ENCODE data around the gene TSKS.

The TSKS gene

DNA sequence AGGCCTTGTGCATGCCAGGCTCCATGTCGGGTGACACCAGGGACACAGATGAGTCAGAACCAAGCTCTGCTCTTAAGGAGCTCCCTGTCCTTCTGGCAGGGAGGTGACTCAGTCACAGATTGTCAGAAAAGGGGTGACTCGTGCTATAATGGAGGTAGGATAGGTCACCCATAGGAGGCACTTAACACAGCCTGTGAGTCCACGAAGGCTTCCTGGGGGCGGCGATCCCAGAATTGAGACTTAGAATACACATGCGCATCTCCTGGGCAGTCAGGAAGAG, 30.4 kb upstream of the TSKS start:
- peak; percentile 68 for DNase-seq (ENCODE audit: low spot score)
- FAIRE-seq: no peak

DNA sequence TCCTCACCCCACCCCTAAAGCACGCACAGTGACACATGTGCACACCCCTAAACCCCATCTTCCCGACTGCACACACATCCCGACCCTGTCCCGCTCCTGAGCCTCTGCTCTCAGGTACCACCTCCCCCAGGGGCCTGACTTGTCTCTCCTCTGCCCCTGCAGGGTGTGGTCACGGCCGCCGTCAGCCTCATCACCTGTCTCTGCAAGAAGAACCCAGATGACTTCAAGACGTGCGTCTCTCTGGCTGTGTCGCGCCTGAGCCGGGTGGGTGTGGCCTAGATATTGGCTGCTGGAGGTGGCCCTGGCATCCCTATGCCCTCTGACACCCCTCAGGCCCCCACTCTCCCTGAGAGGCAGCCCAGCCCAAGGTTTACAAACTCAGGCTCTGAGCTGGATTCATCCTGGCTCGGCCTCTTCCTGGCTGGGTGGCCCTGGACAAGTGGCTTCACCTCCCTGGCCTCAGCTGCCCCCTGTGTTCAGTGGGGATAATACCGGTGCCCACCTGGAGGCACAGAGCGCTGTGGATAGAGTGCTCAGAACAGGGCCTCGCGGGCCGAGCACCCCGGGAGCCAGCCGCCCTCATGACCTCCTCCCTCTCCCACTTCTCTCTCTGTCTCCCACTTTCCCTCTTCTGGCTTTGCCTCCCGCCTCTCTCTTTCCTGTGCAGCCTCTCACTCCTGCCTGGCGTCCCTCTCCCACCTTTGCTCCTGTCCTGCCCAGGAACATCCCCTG, 29.9 kb upstream of the TSKS start:
- FAIRE-seq (no peak), DNase-seq (ENCODE audit: low spot score) (no peak)

DNA sequence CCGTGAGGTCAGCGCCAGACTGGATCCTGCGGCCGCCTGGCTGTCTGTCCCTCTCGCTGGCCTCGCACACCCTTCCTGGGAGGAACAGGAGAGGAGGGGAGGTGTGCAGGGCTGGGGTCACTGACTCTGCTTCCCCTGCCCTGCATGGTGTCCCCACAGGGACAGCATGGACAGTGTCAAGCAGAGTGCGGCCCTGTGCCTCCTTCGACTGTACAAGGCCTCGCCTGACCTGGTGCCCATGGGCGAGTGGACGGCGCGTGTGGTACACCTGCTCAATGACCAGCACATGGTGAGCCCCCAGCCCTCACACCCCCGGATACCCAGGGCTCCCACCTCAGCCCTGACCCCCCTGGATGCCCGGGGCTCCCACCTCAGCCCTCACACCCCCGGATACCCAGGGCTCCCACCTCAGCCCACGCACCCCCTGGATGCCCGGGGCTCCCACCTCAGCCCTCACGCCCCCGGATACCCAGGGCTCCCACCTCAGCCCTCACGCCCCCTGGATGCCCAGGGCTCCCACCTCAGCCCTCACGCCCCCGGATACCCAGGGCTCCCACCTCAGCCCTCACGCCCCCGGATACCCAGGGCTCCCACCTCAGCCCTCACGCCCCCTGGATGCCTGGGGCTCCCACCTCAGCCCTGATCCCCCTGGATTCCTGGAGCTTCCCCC, 28.8 kb upstream of the TSKS start:
- DNase-seq (ENCODE audit: low spot score): no peak
- no peak for FAIRE-seq

DNA sequence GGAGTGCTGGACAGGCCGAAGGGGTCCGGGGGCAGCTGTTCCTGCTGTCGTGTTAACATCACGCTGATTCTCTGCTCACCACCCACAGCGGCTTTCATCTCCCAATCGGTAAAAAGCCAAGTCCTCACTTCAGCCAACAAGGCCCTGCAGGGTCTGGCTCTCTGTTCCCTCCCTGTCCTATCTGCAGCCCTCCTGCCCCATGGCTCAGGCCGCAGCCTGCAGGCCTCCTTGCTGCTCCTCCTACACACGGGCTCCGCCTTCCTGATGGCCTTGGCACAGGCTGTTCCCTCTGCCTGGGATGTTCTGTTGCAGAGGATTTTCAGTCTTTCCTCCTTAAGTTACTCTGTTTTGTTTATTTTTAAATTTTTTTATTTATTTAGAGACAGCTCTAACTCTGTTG, 27.8 kb upstream of the TSKS start:
- DNase-seq (ENCODE audit: low spot score) (no peak), FAIRE-seq (no peak)

DNA sequence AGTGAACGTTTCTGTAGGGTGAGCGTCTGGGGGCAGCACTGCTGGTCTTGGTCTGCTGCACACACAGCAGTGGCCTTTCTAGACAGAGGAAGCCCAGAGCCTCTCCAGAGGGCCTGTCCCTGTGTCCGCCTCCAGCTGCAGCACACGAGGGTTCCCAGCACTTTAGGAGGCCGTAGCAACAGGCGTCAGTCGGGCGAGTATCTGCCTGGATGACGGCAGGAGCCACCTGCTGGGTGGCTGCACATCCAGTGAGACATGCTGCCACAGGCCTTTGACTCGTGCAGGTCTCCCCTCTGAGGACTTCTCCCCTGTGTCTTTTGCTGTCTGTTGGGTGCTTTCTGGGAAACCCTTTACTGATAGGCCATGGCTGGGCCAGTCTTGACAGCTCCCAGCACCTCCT, 25.8 kb upstream of the TSKS start:
- FAIRE-seq (no peak), DNase-seq (ENCODE audit: low spot score) (no peak)

DNA sequence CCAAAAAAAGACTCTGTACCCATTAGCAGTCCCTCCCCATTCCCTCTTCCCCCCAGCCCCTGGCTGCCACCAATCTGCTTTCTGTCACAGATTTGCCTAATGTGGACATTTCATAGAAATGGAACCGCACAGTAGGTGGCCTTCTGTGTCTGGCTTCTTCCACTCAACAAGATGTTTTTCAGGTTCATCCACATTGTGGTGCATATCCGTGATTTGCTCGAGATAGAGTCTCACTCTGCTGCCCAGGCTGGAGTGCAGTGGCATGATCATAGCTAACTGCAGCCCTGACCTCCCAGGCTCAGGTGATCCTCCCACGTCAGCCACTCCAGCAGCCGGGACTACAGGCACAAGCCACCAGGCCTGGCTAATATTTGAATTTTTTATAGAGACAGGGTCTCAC, 24.6 kb upstream of the TSKS start:
- no peak for DNase-seq (ENCODE audit: low spot score)
- no peak for FAIRE-seq

DNA sequence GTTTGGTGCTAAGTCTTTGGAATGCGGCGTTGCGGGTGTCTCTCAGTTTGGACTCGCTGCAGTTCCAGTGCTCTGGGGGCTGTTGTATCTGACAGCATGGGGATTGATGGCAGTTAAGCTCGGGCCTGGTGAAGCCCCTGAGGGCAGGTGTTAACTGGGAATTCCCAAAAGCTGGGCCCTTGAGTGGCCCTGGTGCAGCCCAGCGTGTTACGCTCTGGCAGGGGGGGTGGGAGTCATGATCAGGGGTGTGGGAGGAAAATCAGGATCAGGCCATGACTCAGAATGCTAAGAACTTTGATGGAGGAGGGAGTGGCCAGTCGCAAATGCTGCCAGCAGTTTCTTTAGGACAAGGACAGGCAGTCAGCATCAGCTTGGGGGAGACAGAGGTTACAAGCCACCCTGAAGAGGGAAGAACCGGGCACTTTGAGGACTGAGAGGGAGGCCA, 23.3 kb upstream of the TSKS start:
- DNase-seq (ENCODE audit: low spot score) (no peak), FAIRE-seq (no peak)

DNA sequence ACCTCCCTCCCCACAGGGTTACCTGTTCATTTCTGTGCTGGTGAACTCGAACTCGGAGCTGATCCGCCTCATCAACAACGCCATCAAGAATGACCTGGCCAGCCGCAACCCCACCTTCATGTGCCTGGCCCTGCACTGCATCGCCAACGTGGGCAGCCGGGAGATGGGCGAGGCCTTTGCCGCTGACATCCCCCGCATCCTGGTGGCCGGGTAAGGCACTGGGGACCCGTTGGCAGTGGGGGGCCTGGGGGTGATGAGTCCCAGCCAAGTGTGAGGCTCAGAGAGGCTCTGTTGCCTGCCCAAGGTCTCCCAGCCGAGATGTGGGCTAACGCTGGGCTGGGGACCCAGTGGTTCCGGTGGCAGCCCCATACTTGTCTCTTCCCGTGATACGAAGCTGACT, 19.4 kb upstream of the TSKS start:
- FAIRE-seq: no peak
- no peak for DNase-seq (ENCODE audit: low spot score)

DNA sequence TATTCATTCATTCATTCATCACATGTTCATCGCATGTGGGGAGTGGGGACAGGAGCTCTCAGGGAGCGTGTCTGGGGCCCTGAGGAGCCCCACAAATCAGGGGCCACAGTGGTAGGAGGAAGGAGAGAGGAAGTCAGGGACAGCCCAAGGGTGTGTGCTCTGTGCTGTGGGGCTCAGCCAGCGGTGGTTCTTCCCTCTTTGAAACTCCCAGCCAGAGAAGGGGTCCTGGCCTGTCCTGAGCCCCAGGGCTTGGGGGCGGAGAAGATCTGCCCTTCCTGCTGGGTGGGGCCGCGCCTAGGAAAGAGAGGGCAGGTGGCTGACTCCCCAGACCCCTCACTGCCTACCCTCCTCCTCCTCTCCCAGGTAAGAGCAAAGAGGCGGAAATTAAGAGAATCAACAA, 18.3 kb upstream of the TSKS start:
- FAIRE-seq (no peak), DNase-seq (ENCODE audit: low spot score) (no peak)

DNA sequence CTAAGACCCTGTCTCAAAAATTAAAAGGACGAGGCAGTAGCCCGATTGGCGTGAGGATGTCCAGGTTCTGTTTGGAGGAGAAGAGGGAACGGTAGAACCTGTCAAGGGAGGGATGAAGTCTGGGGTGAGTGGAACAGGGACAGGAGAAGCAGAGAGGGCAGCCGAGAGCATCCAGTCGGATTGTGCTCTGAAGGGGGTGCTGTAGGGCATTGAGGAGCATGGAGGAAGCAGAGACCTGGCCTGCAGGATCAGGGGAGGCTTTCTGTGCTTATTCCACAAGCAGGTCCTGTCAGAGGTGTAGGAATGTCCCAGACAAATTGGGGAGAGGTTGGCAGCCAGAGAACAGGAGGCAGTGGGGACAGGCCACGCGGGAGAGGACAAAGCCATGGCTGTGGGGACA, 17.8 kb upstream of the TSKS start:
- FAIRE-seq (no peak), DNase-seq (ENCODE audit: low spot score) (no peak)

DNA sequence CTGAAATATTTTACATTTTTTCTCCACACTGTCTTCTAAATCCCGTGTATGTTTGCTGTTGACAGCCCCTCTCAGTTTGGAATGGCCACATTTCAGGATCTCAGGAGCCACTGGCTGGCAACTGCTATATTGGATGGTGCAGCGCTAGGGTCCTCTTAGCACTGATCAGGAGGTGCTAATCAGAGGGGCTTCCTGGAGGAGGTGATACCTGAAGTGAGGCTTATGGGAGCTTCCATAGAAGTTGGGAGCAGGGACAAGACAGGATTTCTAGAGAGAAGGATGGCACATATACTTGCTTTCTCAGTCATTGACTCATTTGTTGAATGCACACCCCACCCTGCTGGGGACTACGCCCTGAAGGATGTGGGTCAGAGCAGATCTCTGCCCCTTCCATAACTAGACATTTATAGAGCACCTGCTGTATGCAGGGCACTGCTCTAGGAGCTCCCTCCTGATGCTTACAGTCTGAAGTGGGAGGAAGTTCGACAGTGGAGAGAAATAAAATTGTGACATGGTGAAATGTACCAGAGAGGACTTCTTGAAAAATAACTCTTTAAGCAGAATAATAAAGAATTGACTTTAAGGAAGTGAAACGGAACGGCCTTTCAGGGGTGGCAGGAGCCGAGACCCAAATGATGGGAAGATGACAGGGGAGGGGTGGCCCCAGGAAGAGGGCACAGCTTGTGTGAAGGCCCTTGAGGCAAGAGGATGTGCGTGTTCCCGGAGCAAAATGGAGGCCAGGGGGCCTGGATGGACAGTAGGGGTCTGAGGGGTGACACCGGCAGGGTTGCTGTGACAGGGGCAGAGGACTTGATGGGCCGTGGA, 16.8 kb upstream of the TSKS start:
- FAIRE-seq: no peak
- DNase-seq (ENCODE audit: low spot score): no peak

DNA sequence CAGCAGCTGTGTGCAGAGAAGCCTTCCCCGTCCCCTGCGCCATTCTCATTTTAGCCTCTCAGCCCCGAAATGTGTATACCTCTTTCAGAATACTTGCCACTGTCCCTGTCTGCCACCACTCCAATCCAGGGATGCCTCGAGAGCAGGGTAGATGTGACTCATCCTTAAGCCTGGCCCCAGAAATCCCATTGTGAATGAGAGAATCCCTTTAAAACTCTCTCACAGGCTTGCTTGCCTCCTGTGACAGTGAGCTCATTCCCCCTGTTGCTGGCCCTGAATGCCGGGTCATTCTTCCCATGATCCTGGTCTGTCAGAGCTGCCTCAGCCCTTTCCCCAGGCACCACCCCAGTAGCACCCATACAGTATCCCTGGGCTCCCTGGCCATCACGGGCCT, 13.3 kb upstream of the TSKS start:
- FAIRE-seq (no peak), DNase-seq (ENCODE audit: low spot score) (no peak)

DNA sequence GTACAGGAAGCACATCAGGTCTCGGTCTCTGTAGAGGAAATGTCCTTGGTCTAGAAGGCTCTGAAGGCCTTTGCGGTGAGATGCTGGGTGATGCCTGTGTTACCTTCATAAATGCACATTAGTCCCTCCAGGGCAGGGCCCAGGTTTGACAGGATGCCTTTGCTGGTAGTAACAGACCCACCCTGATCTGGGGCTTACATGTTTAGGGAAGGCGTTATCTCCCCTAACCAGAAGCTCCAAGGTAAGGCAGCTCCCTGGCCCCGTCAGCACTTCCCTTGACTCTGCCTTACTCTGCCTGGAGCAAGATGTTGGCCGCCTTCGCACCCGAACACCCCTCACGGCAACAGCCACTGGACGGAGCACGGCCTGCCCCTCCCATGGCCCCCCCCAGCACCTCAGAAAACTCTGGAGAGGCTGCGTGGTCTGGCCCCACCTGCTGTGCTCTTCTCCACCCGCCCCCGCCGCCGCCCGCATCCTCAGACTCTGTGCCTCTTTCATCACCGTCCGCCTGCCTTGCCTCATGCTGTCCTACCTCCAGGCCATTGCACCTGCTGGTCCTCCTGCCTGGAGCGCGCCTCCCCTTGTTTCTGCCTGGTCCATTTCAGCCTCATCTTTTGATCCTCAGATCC, 12.8 kb upstream of the TSKS start:
- FAIRE-seq: no peak
- DNase-seq (ENCODE audit: low spot score): no peak

DNA sequence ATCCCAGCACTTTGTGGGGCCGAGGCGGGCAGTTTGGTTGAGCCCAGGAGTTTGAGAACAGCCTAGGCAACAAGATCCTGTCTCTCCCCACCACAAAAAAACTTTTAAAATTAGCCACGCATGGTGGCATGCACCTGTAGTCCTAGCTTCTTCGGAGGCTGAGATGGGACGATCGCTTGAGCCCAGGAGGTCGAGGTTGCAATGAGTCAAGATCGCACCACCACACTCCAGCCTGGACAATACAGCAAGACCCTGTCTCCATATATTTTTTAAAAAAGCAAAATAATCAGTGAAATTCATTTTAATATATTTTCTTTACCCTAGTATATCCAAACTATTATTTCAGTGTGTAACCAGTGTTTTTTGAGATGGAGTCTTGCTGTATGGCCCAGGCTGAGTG, 11.9 kb upstream of the TSKS start:
- DNase-seq (ENCODE audit: low spot score) (no peak), FAIRE-seq (no peak)

DNA sequence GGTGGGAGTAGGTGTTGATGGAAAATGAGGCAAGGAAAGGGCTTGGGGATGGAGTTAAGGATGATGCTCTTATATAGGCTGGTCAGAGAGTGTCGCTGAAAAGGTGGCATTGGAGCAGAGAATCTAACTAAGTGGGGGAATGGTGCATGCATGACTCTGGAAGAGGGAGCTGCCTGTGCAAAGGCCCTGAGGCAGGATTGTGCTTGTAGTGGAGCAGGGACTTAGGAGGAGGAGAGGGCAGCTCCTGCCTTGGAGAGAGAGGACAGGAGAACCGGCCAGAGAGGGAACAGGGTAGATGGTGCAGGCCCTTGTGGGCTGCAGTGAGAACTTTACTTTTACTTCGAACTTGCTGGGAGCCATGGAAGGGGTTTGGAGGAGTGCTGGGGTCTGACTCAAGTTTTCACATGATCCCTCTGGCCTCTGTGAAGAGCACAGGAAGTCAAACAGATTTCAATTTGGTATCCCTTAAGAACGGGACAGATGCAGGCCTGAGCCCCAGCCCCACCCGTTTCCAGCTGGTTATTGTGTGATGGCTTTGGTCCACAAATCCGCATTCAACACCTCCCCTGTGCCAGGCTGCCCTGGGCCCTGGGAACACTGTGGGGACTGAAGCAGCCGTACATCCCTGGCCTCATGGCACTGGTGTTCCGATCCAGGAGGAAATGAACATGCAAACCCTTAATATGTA, 10.7 kb upstream of the TSKS start:
- DNase-seq (ENCODE audit: low spot score) (no peak), FAIRE-seq (no peak)

DNA sequence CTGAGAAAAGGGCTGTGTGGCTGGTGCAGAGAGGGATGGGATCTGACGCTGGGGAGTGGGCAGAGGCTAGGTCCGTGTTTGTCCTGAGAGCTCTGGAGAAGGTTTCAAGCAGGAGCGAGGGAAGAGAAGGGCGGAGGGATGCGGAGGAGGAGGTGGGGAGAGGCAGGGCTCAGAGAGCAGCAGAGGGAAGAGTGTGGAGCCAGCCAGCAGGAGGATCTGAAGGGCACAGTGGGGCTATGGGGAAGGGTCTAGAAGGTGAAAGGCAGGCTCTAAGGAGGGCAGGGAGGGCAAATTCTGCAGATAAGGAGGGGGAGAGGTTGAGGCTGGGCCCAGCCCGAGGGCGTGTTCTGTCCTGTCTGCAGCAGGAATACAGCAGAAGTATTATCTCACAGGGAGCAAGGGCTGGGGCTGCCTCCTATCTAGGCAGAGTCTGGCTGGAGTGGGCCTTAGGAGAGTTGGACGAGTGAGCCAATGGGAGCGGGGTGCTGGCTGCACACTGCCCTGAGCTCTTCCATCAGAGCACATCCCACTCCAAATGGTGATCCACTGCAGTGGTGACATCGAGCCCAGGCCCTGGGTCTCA, 9.8 kb upstream of the TSKS start:
- FAIRE-seq (no peak), DNase-seq (ENCODE audit: low spot score) (no peak)

DNA sequence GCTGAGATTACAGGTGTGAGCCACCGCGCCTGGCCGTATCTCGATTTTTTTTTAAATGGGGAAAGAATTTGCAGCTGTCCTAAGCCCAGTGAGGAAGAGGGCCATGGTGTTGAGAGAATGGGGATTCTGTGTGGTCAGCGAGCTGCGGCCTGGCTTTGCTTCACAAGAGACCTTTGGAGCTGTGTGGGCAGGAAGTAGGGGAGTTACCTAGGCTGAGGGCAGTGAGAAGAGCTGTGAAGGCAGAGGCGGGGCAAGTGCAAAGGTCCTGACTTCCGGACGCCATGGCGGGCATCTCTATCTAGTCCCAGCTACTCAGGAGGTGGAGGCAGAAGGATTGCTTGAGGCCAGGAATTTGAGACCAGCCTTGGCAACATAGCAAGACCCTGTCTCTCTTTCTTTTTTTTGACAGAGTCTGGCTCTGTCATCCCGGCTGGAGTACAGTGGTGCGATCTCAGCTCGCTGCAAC, 8.6 kb upstream of the TSKS start:
- DNase-seq (ENCODE audit: low spot score) (no peak), FAIRE-seq (no peak)

DNA sequence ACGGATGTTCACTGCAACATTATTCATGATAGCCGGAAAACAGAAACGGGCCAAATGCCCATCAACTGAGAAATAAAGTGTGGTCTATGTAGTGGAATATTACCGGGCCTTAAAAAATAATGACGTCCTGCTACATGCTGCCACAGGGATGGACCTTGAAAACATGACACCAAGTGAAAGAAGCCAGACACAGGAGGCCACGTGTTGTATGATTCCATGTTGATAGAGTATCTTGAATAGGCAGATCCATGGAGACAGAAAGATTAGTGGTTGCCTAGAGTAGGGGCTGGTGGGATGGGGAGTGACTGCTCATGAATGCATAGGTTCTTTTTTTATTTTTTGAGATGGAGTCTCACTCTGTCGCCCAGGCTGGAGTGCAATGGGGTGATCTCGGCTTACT, 7.4 kb upstream of the TSKS start:
- DNase-seq (ENCODE audit: low spot score): no peak
- FAIRE-seq: no peak

DNA sequence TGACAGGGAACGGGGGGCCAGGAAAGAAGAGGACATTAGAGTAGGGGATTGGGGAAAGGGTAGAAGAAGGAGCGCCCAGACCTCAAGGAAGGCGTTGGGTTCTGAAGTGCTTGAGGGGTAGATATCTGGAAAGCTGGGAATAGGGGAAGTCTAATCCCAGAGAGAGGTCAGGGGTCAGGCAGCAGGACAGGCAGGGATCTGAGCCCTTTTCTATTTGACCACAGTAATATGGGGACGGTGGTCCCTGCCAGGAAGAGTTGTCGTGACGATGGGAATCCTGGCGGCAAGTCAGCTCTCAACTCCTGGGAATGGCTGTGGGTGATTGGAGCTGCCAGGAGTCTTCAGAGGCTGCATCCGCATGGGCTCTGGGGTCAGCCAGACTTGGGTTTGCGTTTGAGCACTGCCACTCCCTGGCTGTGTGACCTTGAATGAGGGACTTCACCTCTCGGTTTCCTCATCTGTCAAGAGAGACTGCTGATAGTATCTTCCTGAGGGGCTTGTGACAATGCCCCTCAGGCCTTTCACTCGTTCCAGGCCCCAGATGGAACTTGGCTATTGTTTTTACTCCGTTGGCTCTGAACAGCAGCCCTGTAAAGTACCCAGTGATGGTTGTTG, 5.0 kb upstream of the TSKS start:
- no peak for FAIRE-seq
- no peak for DNase-seq (ENCODE audit: low spot score)

DNA sequence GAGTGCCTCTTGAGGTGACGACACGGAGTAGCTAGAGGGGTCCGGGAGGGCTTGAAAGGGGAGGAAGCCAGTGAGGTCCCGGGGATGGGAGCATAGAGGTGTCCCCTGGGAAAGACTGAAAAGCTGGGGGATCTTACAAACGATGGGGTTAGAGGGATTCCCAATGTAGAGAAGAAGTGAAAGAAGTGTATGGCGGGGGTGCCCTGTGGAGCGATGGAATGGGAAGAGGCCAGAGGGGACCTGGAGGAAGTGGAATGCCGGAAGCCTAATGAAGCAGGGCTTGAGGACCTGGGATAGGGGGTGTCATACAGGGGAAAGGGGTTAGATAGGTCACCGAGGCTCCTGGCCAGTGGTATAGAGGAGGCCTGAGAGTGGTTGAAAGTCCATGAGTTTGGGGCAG, 4.3 kb upstream of the TSKS start:
- FAIRE-seq: no peak
- no peak for DNase-seq (ENCODE audit: low spot score)

DNA sequence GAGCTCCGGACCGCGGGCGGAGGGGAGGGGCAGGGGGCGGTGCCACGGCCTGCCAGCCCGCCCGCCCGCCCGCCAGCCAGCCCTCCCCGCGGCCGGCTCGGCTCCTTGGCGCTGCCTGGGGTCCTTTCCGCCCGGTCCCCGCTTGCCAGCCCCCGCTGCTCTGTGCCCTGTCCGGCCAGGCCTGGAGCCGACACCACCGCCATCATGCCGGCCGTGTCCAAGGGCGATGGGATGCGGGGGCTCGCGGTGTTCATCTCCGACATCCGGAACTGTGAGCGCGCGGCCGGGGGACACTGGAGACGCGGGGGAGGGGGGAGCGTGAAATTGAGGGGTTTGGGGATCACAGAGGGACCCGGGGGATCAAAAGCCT, 3.8 kb upstream of the TSKS start, which contains the start of gene AP2A1:
Gene AP2A1, plus strand, starts transcription at position 72 of the 370 bp plus-strand sequence. Its CDS starts 133 bp downstream, at position 205.
- no peak for FAIRE-seq
- no peak for DNase-seq (ENCODE audit: low spot score)

All from RCC 7860 (cell line).